HG03354 (cell line): Measurements from ENCODE around the gene FAM83B.
"Not testable (repeated sequence)": the region's sequence is repeated elsewhere in the genome, so short reads cannot be mapped to it uniquely, and the experiment has no call there.

Experiments
- ATAC-seq: cut with Tn5 transposase; IDR thresholded peaks from one replicate; pipeline ENCODE4 v1.9.1; 2021; ENCODE audit warnings: mild to moderate bottlenecking; ENCODE audit not compliant: unreplicated experiment, poor library complexity, severe bottlenecking

The FAM83B gene

DNA sequence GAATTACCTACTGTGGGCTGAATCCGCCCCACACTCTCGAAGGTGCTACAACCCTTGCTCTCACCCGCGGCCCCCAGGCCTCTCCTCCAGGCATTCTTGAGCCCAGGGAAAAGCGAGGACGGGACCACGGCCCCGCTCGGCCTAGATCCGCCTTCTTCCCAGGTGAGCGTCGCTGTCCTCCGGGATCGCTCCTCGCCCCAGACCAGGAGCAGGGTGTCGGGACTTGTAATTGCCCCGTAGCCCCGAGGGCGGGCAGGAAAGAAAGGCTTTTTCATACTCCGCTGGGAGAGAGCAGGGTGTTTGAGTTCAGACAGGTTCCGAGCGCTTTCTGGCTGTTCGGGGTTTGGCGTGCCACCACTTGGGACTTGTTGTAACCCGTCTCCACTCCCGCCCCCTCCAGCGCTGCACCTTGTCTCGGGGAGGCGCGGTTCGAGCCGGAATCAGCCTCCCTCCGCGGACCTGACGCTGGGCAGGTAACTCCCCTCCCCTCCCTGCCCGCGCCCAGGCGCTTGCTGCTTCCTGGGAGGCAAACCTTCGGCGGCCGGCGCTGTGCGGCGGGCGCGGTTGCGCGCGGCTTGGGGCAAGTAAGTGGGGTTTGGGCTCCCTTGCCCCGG lies at the start of gene FAM83B:
Gene FAM83B (plus strand): TSS at position 529 of the 614 bp plus-strand sequence. CDS start 23,476 bp downstream, outside the sequence.
- no peak for ATAC-seq

DNA sequence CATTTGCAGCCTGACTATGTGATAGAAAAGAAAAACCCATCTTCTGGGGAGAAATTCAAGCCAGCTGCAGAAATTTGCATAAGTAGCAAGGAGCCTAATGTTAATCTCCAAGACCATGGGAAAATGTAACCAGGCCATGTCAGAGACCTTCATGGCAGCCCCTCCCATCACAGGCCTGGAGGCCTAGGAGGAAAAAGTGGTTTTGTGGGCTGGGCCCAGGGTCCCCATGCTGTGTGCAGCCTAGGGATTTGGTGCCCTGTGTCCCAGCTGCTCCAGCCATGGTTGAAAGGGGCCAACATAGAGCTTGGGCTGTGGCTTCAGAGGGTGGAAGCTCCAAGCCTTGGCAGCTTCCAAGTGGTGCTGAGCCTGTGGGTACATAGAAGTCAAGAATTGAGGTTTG lies 49.7 kb upstream of the FAM83B start:
- not testable (repeated sequence) for ATAC-seq

GRCh38 chr6:54800050-54800600 lies 46.4 kb upstream of the FAM83B start:
- ATAC-seq = no peak

GRCh38 chr6:54801244-54801643 lies 45.3 kb upstream of the FAM83B start:
- no peak for ATAC-seq

- ATAC-seq = no peak
Measured at GRCh38 chr6:54801669-54802068, 44.9 kb upstream of the FAM83B start.

DNA sequence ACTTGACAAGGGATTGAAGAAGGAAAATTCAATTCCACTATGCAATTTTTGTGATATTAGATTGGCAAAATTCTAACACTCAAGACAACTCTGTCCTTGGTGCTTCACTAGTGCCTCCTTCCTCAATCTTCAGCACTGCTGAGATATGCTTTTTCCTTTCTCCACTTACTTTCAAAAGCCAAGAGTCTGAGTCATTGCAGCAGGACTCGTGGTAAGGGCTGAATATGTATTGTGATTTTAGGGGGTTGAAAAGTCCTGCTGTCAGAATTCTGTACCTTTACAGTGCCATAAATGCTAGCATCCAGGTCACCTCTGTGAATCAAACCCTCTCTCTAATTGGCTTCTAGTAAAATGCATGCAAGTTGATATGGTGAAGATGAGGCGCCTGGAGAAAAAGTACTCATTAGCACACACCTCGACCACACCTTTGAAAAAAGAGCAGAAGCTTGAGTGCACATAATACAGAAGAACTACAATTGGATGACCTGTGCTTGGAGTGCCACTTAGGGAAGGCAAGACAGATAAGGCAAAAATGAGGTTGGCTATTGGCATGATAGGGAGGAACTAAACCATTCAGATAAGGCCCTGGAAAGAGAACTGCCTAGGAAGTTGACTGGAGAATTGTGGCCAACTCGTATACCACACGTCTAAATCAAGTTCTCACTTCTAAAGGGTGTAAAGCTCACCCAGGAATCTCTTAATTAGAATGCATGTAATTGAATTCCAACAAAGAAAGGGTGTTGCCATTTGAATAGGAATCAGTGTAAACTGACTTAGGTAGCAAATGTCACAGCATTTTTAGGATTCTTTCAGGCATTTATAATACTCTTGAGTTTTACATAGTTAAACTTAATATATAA lies 43.6 kb upstream of the FAM83B start:
- no peak for ATAC-seq

- no peak for ATAC-seq
Measured at GRCh38 chr6:54805077-54805476, 41.5 kb upstream of the FAM83B start.

GRCh38 chr6:54810147-54810546 lies 36.4 kb upstream of the FAM83B start:
- no peak for ATAC-seq

DNA sequence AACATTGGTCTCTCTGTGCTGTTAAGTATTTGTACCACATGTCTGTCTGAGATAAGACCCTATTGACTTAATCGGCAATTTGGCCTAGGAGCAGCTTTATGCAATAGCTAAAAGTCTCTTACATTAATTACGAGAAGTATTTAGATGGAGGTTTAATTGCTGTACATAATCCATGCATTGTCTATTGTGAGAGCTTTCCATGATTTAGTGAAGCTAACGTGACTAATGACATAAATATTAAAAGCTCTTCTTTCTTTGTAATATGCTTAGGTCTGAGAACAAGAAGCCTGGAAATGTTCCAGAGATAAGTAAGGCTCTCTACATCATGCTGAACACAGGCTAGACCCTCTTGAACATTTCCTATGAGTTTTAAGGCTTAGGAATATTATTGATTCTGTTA lies 32.7 kb upstream of the FAM83B start:
- ATAC-seq = no peak

- no peak for ATAC-seq
Measured at GRCh38 chr6:54817236-54817635, 29.3 kb upstream of the FAM83B start.

- no peak for ATAC-seq
Measured at GRCh38 chr6:54817834-54818233, 28.7 kb upstream of the FAM83B start.

GRCh38 chr6:54824225-54824624 lies 22.3 kb upstream of the FAM83B start:
- ATAC-seq = not testable (repeated sequence)

DNA sequence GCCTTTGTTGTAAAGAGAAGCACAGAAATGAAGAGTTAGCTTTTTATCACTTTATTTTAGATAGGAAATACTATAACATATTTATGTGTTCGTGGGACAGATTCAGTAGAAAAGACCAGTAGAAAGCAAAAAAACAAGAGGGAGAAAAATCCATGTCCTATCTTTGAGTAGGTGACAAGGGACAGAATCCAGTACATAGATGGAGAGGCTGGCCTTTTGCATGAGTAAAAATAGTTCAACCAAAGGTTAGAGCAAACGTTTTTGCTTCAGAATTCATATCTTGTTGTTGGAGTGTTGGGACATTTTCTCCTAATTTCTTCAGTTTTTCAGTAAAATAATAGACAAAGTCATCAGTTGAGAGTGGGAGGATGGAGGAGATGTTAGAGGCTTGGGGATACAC lies 19.6 kb upstream of the FAM83B start:
- no peak for ATAC-seq

DNA sequence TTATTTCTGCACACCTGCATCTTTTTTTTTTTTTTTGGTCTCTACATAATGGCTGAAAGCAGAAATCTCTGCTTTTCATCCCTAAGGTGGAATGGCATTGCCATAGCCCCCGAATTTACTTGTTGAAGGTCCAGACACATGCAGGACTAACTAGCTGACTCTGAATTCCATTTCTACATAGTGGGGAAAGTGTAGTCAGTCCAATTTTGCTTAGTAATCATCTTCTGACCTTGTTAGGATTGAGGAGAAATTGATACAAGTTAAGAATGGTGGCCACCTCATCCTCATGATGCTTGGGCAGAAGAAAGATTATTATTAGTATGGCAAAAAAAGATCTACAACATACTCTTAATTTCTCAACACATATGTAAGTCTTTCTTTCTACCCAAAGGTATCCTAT lies 16.4 kb upstream of the FAM83B start:
- no peak for ATAC-seq

GRCh38 chr6:54835176-54835575 lies 11.4 kb upstream of the FAM83B start:
- no peak for ATAC-seq

- no peak for ATAC-seq
Measured at GRCh38 chr6:54846857-54847674, 495 bp downstream of the FAM83B start.

DNA sequence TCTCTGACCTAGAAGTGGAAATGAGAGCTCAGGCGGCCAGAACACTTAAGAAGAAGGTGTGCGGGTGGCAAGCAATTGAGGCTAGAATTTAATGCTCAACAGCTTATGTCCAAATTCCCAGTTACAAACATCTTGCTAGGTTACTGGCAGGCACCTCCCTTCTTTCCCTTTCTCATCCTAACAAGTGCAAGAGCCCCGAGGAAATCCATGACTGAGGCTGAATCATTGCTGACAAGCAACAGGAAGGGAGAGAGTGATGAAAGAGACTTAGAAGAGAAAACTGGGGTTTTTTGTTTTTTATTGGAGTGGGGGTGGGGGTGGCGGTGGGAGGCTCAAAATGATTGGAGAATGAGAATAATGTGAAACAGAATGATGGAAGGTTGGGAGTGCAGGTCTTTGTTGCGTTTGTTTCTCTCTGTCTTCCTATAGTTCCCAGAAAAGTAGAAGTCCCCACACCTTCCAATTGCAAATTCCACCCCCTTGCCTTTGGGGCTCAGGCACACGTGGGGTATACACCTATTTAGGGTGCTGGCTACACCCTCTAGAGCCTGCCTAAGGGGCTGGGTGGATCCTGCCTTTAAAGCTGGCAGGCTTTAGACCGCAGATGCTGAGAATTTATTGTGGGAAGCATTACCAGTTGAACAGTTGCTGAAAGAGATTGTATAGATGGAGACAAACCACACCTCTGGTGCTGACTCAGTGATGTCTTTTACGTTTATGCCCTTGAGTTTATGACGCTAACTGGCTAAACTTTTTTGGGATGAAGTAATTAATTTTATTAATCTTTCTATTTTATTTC lies 1.4 kb downstream of the FAM83B start:
- ATAC-seq = no peak

- no peak for ATAC-seq
Measured at GRCh38 chr6:54850114-54850513, 3.5 kb downstream of the FAM83B start.

- ATAC-seq = no peak
Measured at GRCh38 chr6:54856129-54856528, 9.6 kb downstream of the FAM83B start.
